GM21360 (cell line): ENCODE measurements around the gene PFDN1.
"Not testable (repeated sequence)": the region's sequence is repeated elsewhere in the genome, so short reads cannot be mapped to it uniquely, and the experiment has no call there.

Experiments used
- ATAC-seq: cut with Tn5 transposase; IDR thresholded peaks from one replicate; pipeline ENCODE4 v1.9.1; 2021; ENCODE audit warnings: mild to moderate bottlenecking, moderate library complexity; ENCODE audit not compliant: unreplicated experiment

Gene PFDN1

GRCh38 chr5:140217299-140218026 lies 85.4 kb downstream of the PFDN1 start:
- ATAC-seq, result no peak

- no peak for ATAC-seq
Observed at GRCh38 chr5:140216478-140217074, 86.3 kb downstream of the PFDN1 start.

- ATAC-seq, result no peak
Observed at GRCh38 chr5:140215276-140215675, 87.6 kb downstream of the PFDN1 start.

GRCh38 chr5:140214831-140215230 lies 88.1 kb downstream of the PFDN1 start:
- no peak for ATAC-seq

- ATAC-seq, result peak; percentile 56
Observed at GRCh38 chr5:140213370-140213983, 89.4 kb downstream of the PFDN1 start.

- ATAC-seq, result no peak
Observed at GRCh38 chr5:140208065-140208464, 94.8 kb downstream of the PFDN1 start.

GRCh38 chr5:140207250-140207964 lies 95.5 kb downstream of the PFDN1 start:
- peak; percentile 73 for ATAC-seq

- no peak for ATAC-seq
Observed at GRCh38 chr5:140205952-140206351, 96.9 kb downstream of the PFDN1 start.

- ATAC-seq, result no peak
Observed at GRCh38 chr5:140205216-140205615, 97.7 kb downstream of the PFDN1 start.

- ATAC-seq, result no peak
Observed at GRCh38 chr5:140202610-140203009, 100.3 kb downstream of the PFDN1 start.

- no peak for ATAC-seq
Observed at GRCh38 chr5:140202078-140202477, 100.8 kb downstream of the PFDN1 start.

- ATAC-seq, result not testable (repeated sequence)
Observed at GRCh38 chr5:140198915-140199314, 104.0 kb downstream of the PFDN1 start.

GRCh38 chr5:140197023-140197422 lies 105.9 kb downstream of the PFDN1 start:
- ATAC-seq, result no peak

- no peak for ATAC-seq
Observed at GRCh38 chr5:140196115-140196814, 106.6 kb downstream of the PFDN1 start.
